ENCODE measurements around the gene MUSTN1. TPM values are rescaled to one million over a fixed set of nuclear protein-coding genes. Genes with fewer than 3 reads are reported as not detected.

The MUSTN1 gene
- total RNA-seq, 2 experiments from 2014 or later: not detected

DNA sequence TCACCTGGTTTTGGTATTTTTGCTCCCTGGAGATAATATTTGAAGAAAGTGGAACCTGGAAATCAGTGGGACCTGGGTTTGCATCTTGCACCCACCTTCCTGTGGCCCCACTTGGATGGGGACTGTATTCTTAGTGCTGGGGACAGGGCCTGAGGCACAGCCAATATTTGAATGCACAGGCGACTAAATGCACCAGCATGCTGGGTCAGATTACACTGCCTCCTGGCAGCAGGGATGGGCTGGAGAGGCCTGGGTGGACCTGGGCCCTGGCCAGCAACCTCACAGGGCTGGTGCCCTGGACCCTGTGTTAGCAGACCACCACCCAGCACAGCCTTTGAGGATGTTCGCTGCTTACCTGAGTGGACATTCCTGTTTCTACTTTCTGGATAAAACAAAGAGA, 14.9 kb downstream of the MUSTN1 start:
- intact Hi-C loops (cut with micrococcal nuclease): no loop called here
- Mint-ChIP-seq H3K27me3 (no peaks in the 10 kb centered on the region), H3K27ac (no peak overlapping the region), H3K4me3 (no peak overlapping the region), H3K9me3 (no peaks in the 10 kb centered on the region), H3K36me3 (ENCODE audit: low read depth) (no peaks in the 10 kb centered on the region), H3K4me1 (ENCODE audit: low read depth) (no peaks in the 10 kb centered on the region)
- DNase-seq (no peak), ATAC-seq (no peak)
- TF ChIP-seq, protein P1, sequence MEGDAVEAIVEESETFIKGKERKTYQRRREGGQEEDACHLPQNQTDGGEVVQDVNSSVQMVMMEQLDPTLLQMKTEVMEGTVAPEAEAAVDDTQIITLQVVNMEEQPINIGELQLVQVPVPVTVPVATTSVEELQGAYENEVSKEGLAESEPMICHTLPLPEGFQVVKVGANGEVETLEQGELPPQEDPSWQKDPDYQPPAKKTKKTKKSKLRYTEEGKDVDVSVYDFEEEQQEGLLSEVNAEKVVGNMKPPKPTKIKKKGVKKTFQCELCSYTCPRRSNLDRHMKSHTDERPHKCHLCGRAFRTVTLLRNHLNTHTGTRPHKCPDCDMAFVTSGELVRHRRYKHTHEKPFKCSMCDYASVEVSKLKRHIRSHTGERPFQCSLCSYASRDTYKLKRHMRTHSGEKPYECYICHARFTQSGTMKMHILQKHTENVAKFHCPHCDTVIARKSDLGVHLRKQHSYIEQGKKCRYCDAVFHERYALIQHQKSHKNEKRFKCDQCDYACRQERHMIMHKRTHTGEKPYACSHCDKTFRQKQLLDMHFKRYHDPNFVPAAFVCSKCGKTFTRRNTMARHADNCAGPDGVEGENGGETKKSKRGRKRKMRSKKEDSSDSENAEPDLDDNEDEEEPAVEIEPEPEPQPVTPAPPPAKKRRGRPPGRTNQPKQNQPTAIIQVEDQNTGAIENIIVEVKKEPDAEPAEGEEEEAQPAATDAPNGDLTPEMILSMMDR (IDR thresholded peaks at IDR 0.05): no peak
- ChIA-PET CTCF (interaction anchor here (0.6 to 3.9 kb wide), 10 partner anchors 18 to 101 kb away, joined by 3 to 17 read pairs (median 3); no protein-coding TSS in a partner anchor), POLR2A (no interaction called here)

- intact Hi-C loops (cut with micrococcal nuclease): no loop called here
- Mint-ChIP-seq H3K27ac (no peak overlapping the region), H3K4me1 (ENCODE audit: low read depth) (no peaks in the 10 kb centered on the region), H3K4me3 (no peak overlapping the region), H3K36me3 (ENCODE audit: low read depth) (no peaks in the 10 kb centered on the region), H3K27me3 (no peaks in the 10 kb centered on the region), H3K9me3 (no peaks in the 10 kb centered on the region)
- ATAC-seq (no peak), DNase-seq (no peak)
- TF ChIP-seq, protein P1 (IDR thresholded peaks at IDR 0.05): no peak
- CTCF ChIA-PET: no interaction called here
- POLR2A ChIA-PET: no interaction called here
Measured at GRCh38 chr3:52817860-52818259, 17.0 kb downstream of the MUSTN1 start.

DNA sequence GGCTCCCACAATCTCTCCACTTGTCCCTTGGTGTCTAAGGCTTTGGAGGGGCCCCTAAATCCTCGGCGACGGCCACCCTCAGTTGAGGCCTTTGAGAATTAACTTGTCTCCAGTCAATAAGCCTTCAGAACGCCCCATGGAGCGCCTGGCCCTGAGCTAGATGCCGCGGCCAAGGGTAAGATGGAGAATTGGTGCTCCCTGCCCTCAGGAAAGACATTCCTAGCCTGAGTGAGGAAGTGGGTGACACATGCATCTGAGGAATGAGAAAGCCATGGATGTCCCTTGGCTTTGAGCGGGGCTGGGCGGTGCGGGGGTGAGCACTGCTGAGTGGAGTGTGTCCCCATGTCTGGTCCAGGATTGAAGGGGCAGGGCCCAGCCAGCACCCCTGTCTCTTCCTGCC, 17.6 kb downstream of the MUSTN1 start:
- TF ChIP-seq, protein P1 (IDR thresholded peaks at IDR 0.05): no peak
- DNase-seq (no peak), ATAC-seq (no peak)
- Mint-ChIP-seq H3K27me3 (no peaks in the 10 kb centered on the region), H3K27ac (no peak overlapping the region), H3K9me3 (no peaks in the 10 kb centered on the region), H3K4me1 (ENCODE audit: low read depth) (no peaks in the 10 kb centered on the region), H3K4me3 (no peak overlapping the region), H3K36me3 (ENCODE audit: low read depth) (no peaks in the 10 kb centered on the region)
- ChIA-PET CTCF (interaction anchor here (0.8 to 1.1 kb wide), 2 partner anchors 22 to 29 kb away, joined by 3 to 4 read pairs; partner anchors contain the start of gene ITIH3), POLR2A (no interaction called here)
- intact Hi-C loops (cut with micrococcal nuclease): no loop called here

DNA sequence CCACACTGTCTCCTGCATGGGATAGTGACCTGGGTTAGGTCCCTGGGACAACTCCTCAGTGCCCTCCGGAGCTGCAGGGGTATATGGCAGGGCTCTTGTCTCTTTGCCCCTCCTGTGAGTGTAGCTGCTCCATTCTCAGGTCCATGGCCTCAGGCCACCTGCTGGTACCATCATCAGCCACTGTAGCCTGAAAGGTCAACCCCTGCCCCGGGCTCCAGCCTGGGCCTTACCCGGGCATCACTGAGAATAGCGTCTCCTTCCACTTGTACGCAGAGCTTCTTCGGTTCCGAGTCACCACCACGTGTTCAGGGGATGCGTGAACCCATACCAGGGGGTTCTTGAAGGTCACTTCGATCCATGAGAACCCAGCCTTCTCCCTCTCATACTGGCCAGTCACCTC, 18.2 kb downstream of the MUSTN1 start:
- ChIA-PET CTCF (interaction anchor here (0.8 to 1.1 kb wide), 3 partner anchors 18 to 29 kb away, joined by 3 to 4 read pairs (median 3); partner anchors contain the start of gene ITIH3), POLR2A (no interaction called here)
- TF ChIP-seq, protein P1 (IDR thresholded peaks at IDR 0.05): no peak
- Mint-ChIP-seq H3K36me3 (ENCODE audit: low read depth) (no peaks in the 10 kb centered on the region), H3K4me3 (no peak overlapping the region), H3K4me1 (ENCODE audit: low read depth) (no peaks in the 10 kb centered on the region), H3K27me3 (no peaks in the 10 kb centered on the region), H3K9me3 (no peaks in the 10 kb centered on the region), H3K27ac (no peak overlapping the region)
- ATAC-seq (no peak), DNase-seq (no peak)
- intact Hi-C loops (cut with micrococcal nuclease): no loop called here

DNA sequence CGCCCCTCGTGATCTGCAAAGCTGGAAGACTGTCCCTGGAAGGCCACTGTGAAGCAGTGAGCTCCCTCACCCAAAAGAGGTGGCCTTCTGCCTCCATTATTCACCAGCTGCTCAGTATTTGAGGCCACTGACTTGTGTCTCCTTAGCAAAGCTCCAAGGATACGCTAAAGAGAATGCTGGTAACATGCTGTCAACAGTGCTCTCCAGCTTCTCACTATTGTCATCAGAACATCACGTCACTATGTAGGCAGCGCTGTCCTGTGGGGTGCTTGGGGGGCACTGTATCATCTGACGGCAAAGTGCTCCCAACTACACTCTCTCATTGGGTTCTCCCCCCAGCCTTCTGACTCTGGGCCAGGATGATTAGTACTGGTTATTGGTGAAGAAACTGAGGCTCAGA, 18.6 kb downstream of the MUSTN1 start:
- H3K27me3 Mint-ChIP-seq: no peaks in the 10 kb centered on the region
- H3K27ac Mint-ChIP-seq: no peak overlapping the region
- H3K4me3 Mint-ChIP-seq: no peak overlapping the region
- no peaks in the 10 kb centered on the region for H3K4me1 Mint-ChIP-seq (ENCODE audit: low read depth)
- DNase-seq: no peak
- H3K9me3 Mint-ChIP-seq: no peaks in the 10 kb centered on the region
- no peak for ATAC-seq
- no peaks in the 10 kb centered on the region for H3K36me3 Mint-ChIP-seq (ENCODE audit: low read depth)
- TF ChIP-seq, protein P1 (IDR thresholded peaks at IDR 0.05): no peak
- ChIA-PET POLR2A (no interaction called here), CTCF (interaction anchor here (0.8 to 1.1 kb wide), 2 partner anchors 18 to 30 kb away, joined by 3 read pairs; no protein-coding TSS in a partner anchor)
- intact Hi-C loops (cut with micrococcal nuclease): no loop called here
